Glomerular endothelial cell (primary cell): Measurements from ENCODE around the gene OR5F1. TPM values are rescaled to one million over a fixed set of nuclear protein-coding genes. Genes with fewer than 3 reads are reported as not detected.

Source experiments
- DNase-seq: peaks from one replicate; pipeline ENCODE4 v3.0.0-alpha.2; 2011; ENCODE audit warnings: low read depth, low spot score; ENCODE audit errors: extremely low read depth
- total RNA-seq: library from RNA; depleted of rRNA; stranded (reverse); fragments of >200 nt; gene quantifications from 2 replicates; pipeline ENCODE4 v1.2.3, GENCODE V29; 2015

Gene OR5F1
- total RNA-seq = not detected in 2 replicates

- no peak for DNase-seq
Observed at GRCh38 chr11:55994525-55994924, at the start of gene OR5F1. Gene OR5F1, minus strand, starts transcription at chr11:55994625. Its CDS starts 0 bp downstream, at chr11:55994625.

GRCh38 chr11:56027354-56027753 lies 32.9 kb upstream of the OR5F1 start, which contains the start of gene OR5AS1:
Gene OR5AS1, plus strand, starts transcription at chr11:56027654. Its CDS starts 2,765 bp downstream, at chr11:56030419.
- DNase-seq = no peak

- no peak for DNase-seq
Observed at GRCh38 chr11:56013805-56014204, 19.4 kb upstream of the OR5F1 start.

GRCh38 chr11:56010716-56011115 lies 16.3 kb upstream of the OR5F1 start:
- DNase-seq = no peak

- no peak for DNase-seq
Observed at GRCh38 chr11:55970935-55971334, 23.5 kb downstream of the OR5F1 start.

GRCh38 chr11:55969845-55970244 lies 24.6 kb downstream of the OR5F1 start, which contains the start of gene OR10AG1:
Gene OR10AG1, minus strand, starts transcription at chr11:55969945. Its CDS starts 38 bp downstream, at chr11:55969907.
- DNase-seq = no peak

GRCh38 chr11:55967914-55968313 lies 26.5 kb downstream of the OR5F1 start:
- no peak for DNase-seq

GRCh38 chr11:55966391-55966790 lies 28.0 kb downstream of the OR5F1 start:
- DNase-seq = no peak

- DNase-seq = no peak
Observed at GRCh38 chr11:55956521-55956920, 37.9 kb downstream of the OR5F1 start.

- no peak for DNase-seq
Observed at GRCh38 chr11:55949330-55949729, 45.1 kb downstream of the OR5F1 start.

Other genes with a start within 250 kb of the OR5F1 start
- not detected in 2 replicates for gene OR5D13, start 221.2 kb downstream of the OR5F1 start, total RNA-seq
- not detected in 2 replicates for gene OR5D14, start 199.1 kb downstream of the OR5F1 start, total RNA-seq
- gene OR5L1, start 183.3 kb downstream of the OR5F1 start, total RNA-seq = not detected in 2 replicates
- gene OR5D18, start 175.0 kb downstream of the OR5F1 start, total RNA-seq = not detected in 2 replicates
- gene OR5L2, start 167.4 kb downstream of the OR5F1 start, total RNA-seq = not detected in 2 replicates
- not detected in 2 replicates for gene OR5D16, start 155.9 kb downstream of the OR5F1 start, total RNA-seq
- gene TRIM51, start 111.3 kb downstream of the OR5F1 start, total RNA-seq = not detected in 2 replicates
- not detected in 2 replicates for gene OR5W2, start 80.0 kb downstream of the OR5F1 start, total RNA-seq
- gene OR5I1, start 58.2 kb downstream of the OR5F1 start, total RNA-seq = not detected in 2 replicates
- not detected in 2 replicates for gene OR10AG1, start 24.7 kb downstream of the OR5F1 start, total RNA-seq
- gene OR5AS1, start 33.0 kb upstream of the OR5F1 start, total RNA-seq = not detected in 2 replicates
- not detected in 2 replicates for gene OR8I2, start 98.7 kb upstream of the OR5F1 start, total RNA-seq
- not detected in 2 replicates for gene OR8H2, start 109.1 kb upstream of the OR5F1 start, total RNA-seq
- gene OR8H3, start 127.7 kb upstream of the OR5F1 start, total RNA-seq = not detected in 2 replicates
- gene OR8J3, start 145.6 kb upstream of the OR5F1 start, total RNA-seq = not detected in 2 replicates
- not detected in 2 replicates for gene OR8K5, start 165.7 kb upstream of the OR5F1 start, total RNA-seq
- gene OR5J2, start 182.0 kb upstream of the OR5F1 start, total RNA-seq = not detected in 2 replicates
- not detected in 2 replicates for gene OR5T2, start 239.6 kb upstream of the OR5F1 start, total RNA-seq